H1 (cell line): ENCODE data around the gene ST7L. TPM values are rescaled to one million over a fixed set of nuclear protein-coding genes. Genes with fewer than 3 reads are reported as not detected.

Source experiments
- CTCF ChIA-PET: fragments of 300-600 bp; sonication (Branson Sonifier 250); formaldehyde crosslinking; loops from one replicate; lab custom pipeline; 2021; ENCODE audit not compliant: partially characterized antibody; lab: Charles Lee
- POLR2A ChIA-PET: fragments of 300-600 bp; sonication (Branson Sonifier 250); formaldehyde crosslinking; loops from one replicate; lab custom pipeline; 2021; ENCODE audit warnings: inconsistent platforms; ENCODE audit not compliant: partially characterized antibody; lab: Charles Lee
- DNase-seq, 2 experiments: peaks; one replicate each; pipeline versions ENCODE4 v3.0.0 to v3.0.0-alpha.2; 2010 to 2022; ENCODE audit warnings: low spot score in 2 of 2, low read depth in 1 of 2, mixed read lengths in 1 of 2
- FAIRE-seq: peaks from 2 replicates; lab custom pipeline; 2011; peaks lifted over from hg19 to GRCh38; lab: Jason Lieb, UNC
- H2AFZ ChIP-seq: 2 replicates; pipeline ENCODE4 v1.8.1; 2012; ENCODE audit warnings: low read length, inconsistent platforms
- H2AK5ac ChIP-seq: 2 replicates; pipeline ENCODE4 v1.6.1; 2013; ENCODE audit warnings: low read depth, low read length
- H2BK120ac ChIP-seq: replicated peaks from 2 replicates; pipeline ENCODE3; 2013; ENCODE audit warnings: low read depth, low read length, inconsistent platforms
- H2BK12ac ChIP-seq: 2 replicates; pipeline ENCODE4 v1.6.1; 2013; ENCODE audit warnings: low read depth, low read length
- H2BK15ac ChIP-seq: 2 replicates; pipeline ENCODE4 v1.6.1; 2013; ENCODE audit warnings: low read length
- H2BK20ac ChIP-seq: 2 replicates; pipeline ENCODE4 v1.6.1; 2013; ENCODE audit warnings: low read length
- H2BK5ac ChIP-seq: 2 replicates; pipeline ENCODE4 v1.6.1; 2013; ENCODE audit warnings: low read depth, low read length
- H3K14ac ChIP-seq: 2 replicates; pipeline ENCODE4 v1.6.1; 2013; ENCODE audit warnings: inconsistent platforms; ENCODE audit not compliant: insufficient read length
- H3K18ac ChIP-seq: 2 replicates; pipeline ENCODE4 v1.6.1; 2013; ENCODE audit warnings: low read length; ENCODE audit errors: extremely low read depth
- H3K23ac ChIP-seq: 2 replicates; pipeline ENCODE4 v1.6.1; 2013; ENCODE audit warnings: inconsistent platforms; ENCODE audit not compliant: insufficient read length
- H3K23me2 ChIP-seq: 2 replicates; pipeline ENCODE4 v1.6.1; 2013; ENCODE audit warnings: low read depth, low read length
- H3K27ac ChIP-seq: 2 replicates; pipeline ENCODE4 v1.6.1; 2011; ENCODE audit warnings: low read depth, low read length, inconsistent platforms
- H3K27me3 ChIP-seq, 4 experiments: replicated peaks in 1 of 4; 1 replicate in 1 of 4; 2 replicates in 3 of 4; pipeline versions ENCODE4 v1.6.1 to v1.8.1; 2011 to 2013; ENCODE audit warnings: low read length in 3 of 4, mild to moderate bottlenecking in 3 of 4, inconsistent platforms in 2 of 4, mixed read lengths in 2 of 4, moderate library complexity in 1 of 4; ENCODE audit not compliant: control insufficient read depth in 3 of 4, insufficient read depth in 3 of 4; ENCODE audit errors: extremely low read depth in 1 of 4
- H3K36me3 ChIP-seq, 4 experiments: 2 replicates each; pipeline versions ENCODE4 v1.6.1 to v1.8.1; 2011 to 2013; ENCODE audit warnings: mild to moderate bottlenecking in 4 of 4, low read length in 3 of 4, moderate library complexity in 2 of 4, control low read depth in 1 of 4, inconsistent platforms in 1 of 4; ENCODE audit not compliant: insufficient read depth in 4 of 4, control insufficient read depth in 2 of 4
- H3K4ac ChIP-seq: replicated peaks from 2 replicates; pipeline ENCODE3; 2013; ENCODE audit warnings: low read length, low read depth, mixed read lengths, inconsistent platforms; ENCODE audit not compliant: insufficient read length
- H3K4me1 ChIP-seq, 4 experiments: replicated peaks in 1 of 4; 1 replicate in 1 of 4; 2 replicates in 3 of 4; pipeline versions ENCODE4 v1.6.1 to v1.8.1; 2011 to 2013; ENCODE audit warnings: low read length in 3 of 4, inconsistent platforms in 2 of 4, mixed read lengths in 1 of 4; ENCODE audit not compliant: insufficient read depth in 4 of 4, control insufficient read depth in 3 of 4
- H3K4me2 ChIP-seq, 2 experiments: 2 replicates each; pipeline versions ENCODE4 v1.6.1 to v1.8.1; 2011 to 2013; ENCODE audit warnings: low read depth in 2 of 2, low read length in 2 of 2, control low read depth in 1 of 2, inconsistent platforms in 1 of 2, mild to moderate bottlenecking in 1 of 2; ENCODE audit not compliant: insufficient read depth in 1 of 2
- H3K4me3 ChIP-seq, 4 experiments: fragments of 200-600, 300-600 bp in 1 of 4; sonication (generic), shearing (Covaris generic), sonication (Bioruptor Twin) in 1 of 4; 2 replicates each; pipeline versions ENCODE4 v1.5.1 to v1.8.1; 2011 to 2016; ENCODE audit warnings: low read length in 4 of 4, low read depth in 3 of 4, control low read depth in 2 of 4, inconsistent platforms in 2 of 4, mild to moderate bottlenecking in 2 of 4, mixed read lengths in 1 of 4, moderate library complexity in 1 of 4; ENCODE audit not compliant: insufficient read depth in 2 of 4; ENCODE audit errors: extremely low read depth in 1 of 4
- H3K56ac ChIP-seq: replicated peaks from 2 replicates; pipeline ENCODE3; 2013; ENCODE audit warnings: low read depth, mild to moderate bottlenecking, mixed read lengths, low read length, inconsistent platforms; ENCODE audit not compliant: insufficient read length
- H3K79me1 ChIP-seq: 2 replicates; pipeline ENCODE4 v1.6.1; 2013; ENCODE audit warnings: low read depth, low read length, control low read depth
- H3K79me2 ChIP-seq, 2 experiments: 2 replicates each; pipeline versions ENCODE4 v1.6.1 to v1.8.1; 2012 to 2013; ENCODE audit warnings: low read length in 2 of 2, mild to moderate bottlenecking in 2 of 2, inconsistent platforms in 1 of 2; ENCODE audit not compliant: insufficient read depth in 2 of 2, control insufficient read depth in 1 of 2
- H3K9ac ChIP-seq, 4 experiments: replicated peaks in 1 of 4; 1 replicate in 1 of 4; 2 replicates in 3 of 4; pipeline versions ENCODE4 v1.6.1 to v1.8.1; 2011 to 2013; ENCODE audit warnings: low read depth in 3 of 4, low read length in 3 of 4, control low read depth in 2 of 4, mild to moderate bottlenecking in 2 of 4, moderate library complexity in 2 of 4, inconsistent platforms in 1 of 4; ENCODE audit errors: extremely low read depth in 1 of 4
- H3K9me3 ChIP-seq, 2 experiments: 2 replicates each; pipeline versions ENCODE4 v1.6.1 to v1.8.1; 2012 to 2013; ENCODE audit warnings: mild to moderate bottlenecking in 2 of 2, moderate library complexity in 2 of 2, control low read depth in 1 of 2, inconsistent platforms in 1 of 2, low read depth in 1 of 2, low read length in 1 of 2, mixed read lengths in 1 of 2; ENCODE audit not compliant: insufficient read depth in 2 of 2
- H4K20me1 ChIP-seq, 2 experiments: replicated peaks in 1 of 2; 2 replicates each; pipeline versions ENCODE3 to v1.8.1; 2011 to 2013; ENCODE audit warnings: inconsistent platforms in 2 of 2, low read length in 2 of 2, mild to moderate bottlenecking in 1 of 2; ENCODE audit not compliant: insufficient read depth in 2 of 2, control insufficient read depth in 1 of 2
- H4K5ac ChIP-seq: 2 replicates; pipeline ENCODE4 v1.6.1; 2013; ENCODE audit warnings: low read length, low read depth, mixed read lengths, inconsistent platforms; ENCODE audit not compliant: insufficient read length
- H4K8ac ChIP-seq: 2 replicates; pipeline ENCODE4 v1.8.0; 2013; ENCODE audit warnings: mild to moderate bottlenecking, moderate library complexity, low read length, inconsistent platforms; ENCODE audit not compliant: insufficient read depth; ENCODE audit errors: extremely low read depth
- H4K91ac ChIP-seq: replicated peaks from 2 replicates; pipeline ENCODE3; 2013; ENCODE audit warnings: low read length, mixed read lengths, inconsistent platforms; ENCODE audit not compliant: insufficient read length
- ATF2 ChIP-seq: IDR thresholded peaks from 2 replicates; pipeline ENCODE4 v1.6.1; 2012; ENCODE audit warnings: low read length, inconsistent platforms
- BRCA1 ChIP-seq: IDR thresholded peaks from 2 replicates; pipeline ENCODE4 v1.6.1; 2012; ENCODE audit warnings: low read depth, low read length, improper control_type of control experiment
- CBX8 ChIP-seq: fragments of 300-800, 300-1000 bp; sonication (generic); IDR thresholded peaks from 2 replicates; pipeline ENCODE4 v1.7.1; 2016; ENCODE audit warnings: low read depth, low read length, borderline replicate concordance
- JUND ChIP-seq: IDR thresholded peaks from 2 replicates; pipeline ENCODE4 v1.6.1; 2011; ENCODE audit warnings: mild to moderate bottlenecking, improper control_type of control experiment, low read length
- WGBS, 2 experiments: shearing (Covaris generic) in 1 of 2; methylation state at CpG; one replicate each; pipeline versions ENCODE4 v1.1.6 to v1.1.7; 2013 to 2015; ENCODE audit warnings: low lambda C conversion rate in 2 of 2, mixed read lengths in 2 of 2, inconsistent platforms in 1 of 2, low coverage in 1 of 2, missing lambda C conversion rate in 1 of 2; ENCODE audit not compliant: insufficient replicate concordance in 2 of 2, insufficient coverage in 1 of 2, insufficient read length in 1 of 2; ENCODE audit errors: extremely low coverage in 1 of 2, missing lambda C conversion rate in 1 of 2; 5-methylcytosine and 5-hydroxymethylcytosine counted together
- polyA plus RNA-seq, 7 experiments: library from polyadenylated mRNA; depleted of rRNA in 3 of 7; stranded (reverse) in 5 of 7; unstranded in 2 of 7; fragments of >200 nt in 5 of 7; fragments of 200-250 nt in 2 of 7; gene quantifications; 1 replicate in 5 of 7; 2 replicates in 1 of 7; 4 replicates in 1 of 7; pipeline versions ENCODE4 v1.2.1 to v1.2.3, GENCODE V29; 2011 to 2013; ENCODE audit warnings: missing spikeins in 2 of 7, mixed read lengths in 2 of 7
- total RNA-seq: library from RNA; stranded (reverse); fragmentation: NEBNext Ultra II Directional; extraction: Animal tissue kit (Norgen Biotek cat#: 25700); gene quantifications from 2 replicates; pipeline ENCODE4 v1.2.1, GENCODE V29; 2021

ST7L gene
- total and polyA plus RNA-seq, 2 of the 8 experiments (the other 6 are each of a cell fraction or from before 2014, with no cell fraction given), result 9.6 to 16.2 TPM

GRCh38 chr1:112636056-112636455 lies 17.1 kb upstream of the ST7L start:
- H3K79me2 ChIP-seq, result peaks cover 9 to 81% of the 10 kb centered on the region in 2 experiments; a peak in 3 of 4 replicates
- WGBS, 2 experiments, result 78% methylated on average over 2 of the region's 2 CpGs; no CpG with 5 or more reads in 1 of the 2 experiments

More at GRCh38 chr1:112636056-112636455, 17.1 kb upstream of the ST7L start:
- Histone ChIP-seq H2BK12ac (no peak overlapping the region), H3K14ac (no peak overlapping the region), H4K20me1 (peaks cover 7 to 9% of the 10 kb centered on the region in 2 experiments), H3K23ac (no peak overlapping the region), H4K8ac (no peak overlapping the region), H3K79me1 (no peaks in the 10 kb centered on the region), H3K27me3 (no peaks in the 10 kb centered on the region), H3K23me2 (no peaks in the 10 kb centered on the region), H3K56ac (no peak overlapping the region), H3K4me2 (no peak overlapping the region), H4K91ac (no peak overlapping the region), H2BK5ac (no peak overlapping the region), H3K36me3 (peaks cover 0 to 4% (median 0%) of the 10 kb centered on the region in 4 experiments; a peak in 2 of 8 replicates), H3K9me3 (no peaks in the 10 kb centered on the region), H3K4ac (no peak overlapping the region), H2AFZ (no peak overlapping the region), H3K4me3 (no peak overlapping the region), H2AK5ac (no peak overlapping the region), H3K4me1 (no peaks in the 10 kb centered on the region), H3K18ac (no peak overlapping the region), H4K5ac (no peak overlapping the region), H2BK120ac (no peak overlapping the region), H2BK15ac (no peak overlapping the region), H2BK20ac (no peak overlapping the region), H3K27ac (no peak overlapping the region), H3K9ac (no peak overlapping the region)
- DNase-seq (no peak), FAIRE-seq (no peak)
- no peak for TF ChIP-seq CBX8
- TF ChIP-seq BRCA1, result no peak
- TF ChIP-seq JUND, result no peak
- no peak for TF ChIP-seq ATF2
- CTCF ChIA-PET, result interaction anchor here (0.6 to 1.3 kb wide), 2 partner anchors 11 to 339 kb away, joined by 3 to 4 read pairs; no protein-coding TSS in a partner anchor
- POLR2A ChIA-PET, result interaction anchor here (0.7 to 1.5 kb wide), 7 partner anchors 17 to 129 kb away, joined by 3 read pairs; partner anchors contain the start of genes MOV10 and ST7L
